Mesendoderm (in vitro differentiated cells): ENCODE data around the gene CREB5.
A peak's percentile ranks its signal among the peaks of the same experiment; 100 is the strongest.

Source experiments
- DNase-seq: peaks from one replicate; pipeline ENCODE4 v3.0.0; 2013
- H2AK5ac ChIP-seq: 2 replicates; pipeline ENCODE4 v1.6.1; 2013; ENCODE audit warnings: low read length, inconsistent platforms
- H2BK120ac ChIP-seq: 2 replicates; pipeline ENCODE4 v1.6.1; 2013; ENCODE audit warnings: low read depth, mild to moderate bottlenecking, low read length, moderate library complexity, mixed read lengths
- H2BK15ac ChIP-seq: replicated peaks from 2 replicates; pipeline ENCODE4 v1.6.1; 2013; ENCODE audit warnings: low read depth, mild to moderate bottlenecking, moderate library complexity
- H2BK5ac ChIP-seq: 2 replicates; pipeline ENCODE4 v1.6.1; 2013; ENCODE audit warnings: low read length, inconsistent platforms
- H3K18ac ChIP-seq: 2 replicates; pipeline ENCODE4 v1.6.1; 2013; ENCODE audit warnings: mild to moderate bottlenecking, low read length, mixed read lengths
- H3K23ac ChIP-seq: one replicate; pipeline ENCODE4 v1.6.1; 2013; ENCODE audit warnings: low read length
- H3K27ac ChIP-seq: 2 replicates; pipeline ENCODE4 v1.5.1; 2013; ENCODE audit warnings: low read depth, mild to moderate bottlenecking, inconsistent platforms, low read length, moderate library complexity
- H3K27me3 ChIP-seq: 2 replicates; pipeline ENCODE4 v1.6.1; 2013; ENCODE audit warnings: low read length, control low read depth, mild to moderate bottlenecking, inconsistent platforms; ENCODE audit not compliant: insufficient read depth, poor library complexity
- H3K36me3 ChIP-seq: 2 replicates; pipeline ENCODE4 v1.6.1; 2013; ENCODE audit warnings: low read length, inconsistent platforms; ENCODE audit not compliant: control insufficient read depth, insufficient read depth
- H3K4ac ChIP-seq: one replicate; pipeline ENCODE4 v1.6.1; 2013; ENCODE audit warnings: low read depth, mild to moderate bottlenecking, low read length, moderate library complexity
- H3K4me1 ChIP-seq: 2 replicates; pipeline ENCODE4 v1.6.1; 2013; ENCODE audit warnings: low read depth, low read length, inconsistent platforms; ENCODE audit not compliant: control insufficient read depth
- H3K4me2 ChIP-seq: 2 replicates; pipeline ENCODE4 v1.6.1; 2013; ENCODE audit warnings: low read length
- H3K4me3 ChIP-seq: 2 replicates; pipeline ENCODE4 v1.5.1; 2013; ENCODE audit warnings: mild to moderate bottlenecking, low read length
- H3K56ac ChIP-seq: one replicate; pipeline ENCODE4 v1.6.1; 2013; ENCODE audit warnings: low read length
- H3K79me1 ChIP-seq: 2 replicates; pipeline ENCODE4 v1.6.1; 2013; ENCODE audit warnings: low read length, inconsistent platforms
- H3K79me2 ChIP-seq: 2 replicates; pipeline ENCODE4 v1.6.1; 2013; ENCODE audit warnings: mild to moderate bottlenecking, low read length; ENCODE audit not compliant: control insufficient read depth, insufficient read depth
- H3K9ac ChIP-seq: 2 replicates; pipeline ENCODE4 v1.6.1; 2013; ENCODE audit warnings: low read length, inconsistent platforms
- H4K5ac ChIP-seq: one replicate; pipeline ENCODE4 v1.6.1; 2013; ENCODE audit warnings: low read length
- H4K8ac ChIP-seq: one replicate; pipeline ENCODE4 v1.6.1; 2013; ENCODE audit warnings: low read depth, mild to moderate bottlenecking, control low read depth, low read length, moderate library complexity
- WGBS: extraction: QIAGEN DNeasy Blood & Tissue Kit; methylation state at CpG from one replicate; pipeline ENCODE4 v1.1.7; 2013; ENCODE audit warnings: low lambda C conversion rate, missing lambda C conversion rate; ENCODE audit not compliant: insufficient coverage; ENCODE audit errors: extremely low coverage; 5-methylcytosine and 5-hydroxymethylcytosine counted together

The CREB5 gene

GRCh38 chr7:28666154-28666553 is 253.8 kb downstream of the CREB5 start:
- Histone ChIP-seq H3K27me3 (no peaks in the 10 kb centered on the region), H2BK15ac (no peak overlapping the region), H2BK120ac (no peak overlapping the region), H2AK5ac (no peak overlapping the region), H3K23ac (no peak overlapping the region), H3K9ac (no peak overlapping the region), H2BK5ac (no peak overlapping the region), H3K79me2 (no peaks in the 10 kb centered on the region), H3K79me1 (no peaks in the 10 kb centered on the region), H3K56ac (no peak overlapping the region), H3K4me2 (no peak overlapping the region), H4K5ac (no peak overlapping the region), H3K36me3 (no peaks in the 10 kb centered on the region), H4K8ac (no peak overlapping the region), H3K4ac (no peak overlapping the region), H3K27ac (no peak overlapping the region), H3K4me3 (no peak overlapping the region), H3K18ac (no peak overlapping the region), H3K4me1 (no peaks in the 10 kb centered on the region)
- no peak for DNase-seq
- WGBS, result no CpG with 5 or more reads among the region's 2 CpGs

GRCh38 chr7:28668085-28668484 is 255.8 kb downstream of the CREB5 start:
- Histone ChIP-seq H2BK15ac (no peak overlapping the region), H3K4me2 (no peak overlapping the region), H3K79me2 (no peaks in the 10 kb centered on the region), H3K9ac (no peak overlapping the region), H3K36me3 (no peaks in the 10 kb centered on the region), H3K27ac (no peak overlapping the region), H4K5ac (no peak overlapping the region), H3K27me3 (no peaks in the 10 kb centered on the region), H2BK120ac (no peak overlapping the region), H3K79me1 (no peaks in the 10 kb centered on the region), H2AK5ac (no peak overlapping the region), H2BK5ac (no peak overlapping the region), H3K23ac (no peak overlapping the region), H4K8ac (no peak overlapping the region), H3K4me3 (no peak overlapping the region), H3K56ac (no peak overlapping the region), H3K4ac (no peak overlapping the region), H3K4me1 (no peaks in the 10 kb centered on the region), H3K18ac (no peak overlapping the region)
- no CpG with 5 or more reads among the region's 2 CpGs for WGBS
- DNase-seq, result no peak

GRCh38 chr7:28669330-28669729 is 257.0 kb downstream of the CREB5 start:
- Histone ChIP-seq H3K18ac (no peak overlapping the region), H3K4ac (no peak overlapping the region), H2AK5ac (no peak overlapping the region), H3K4me1 (peaks cover 2% of the 10 kb centered on the region), H3K9ac (no peak overlapping the region), H3K79me1 (no peaks in the 10 kb centered on the region), H3K4me3 (no peak overlapping the region), H3K56ac (no peak overlapping the region), H3K23ac (no peak overlapping the region), H3K36me3 (no peaks in the 10 kb centered on the region), H4K5ac (no peak overlapping the region), H4K8ac (no peak overlapping the region), H3K4me2 (no peak overlapping the region), H2BK15ac (no peak overlapping the region), H2BK5ac (no peak overlapping the region), H3K79me2 (no peaks in the 10 kb centered on the region), H2BK120ac (no peak overlapping the region), H3K27me3 (no peaks in the 10 kb centered on the region), H3K27ac (no peak overlapping the region)
- no CpG with 5 or more reads among the region's 4 CpGs for WGBS
- no peak for DNase-seq

- Histone ChIP-seq H4K5ac (no peak overlapping the region), H2BK15ac (no peak overlapping the region), H3K4ac (no peak overlapping the region), H3K9ac (no peak overlapping the region), H4K8ac (no peak overlapping the region), H3K4me3 (no peak overlapping the region), H2BK120ac (no peak overlapping the region), H3K27me3 (no peaks in the 10 kb centered on the region), H3K79me1 (no peaks in the 10 kb centered on the region), H3K4me2 (no peak overlapping the region), H2AK5ac (no peak overlapping the region), H3K36me3 (no peaks in the 10 kb centered on the region), H3K56ac (no peak overlapping the region), H3K27ac (no peak overlapping the region), H3K79me2 (no peaks in the 10 kb centered on the region), H3K23ac (no peak overlapping the region), H3K4me1 (peaks cover 3% of the 10 kb centered on the region), H3K18ac (no peak overlapping the region), H2BK5ac (no peak overlapping the region)
- no peak for DNase-seq
- WGBS, result no CpG with 5 or more reads among the region's 4 CpGs
These were observed 259.2 kb downstream of the CREB5 start for GRCh38 chr7:28671526-28671925.

- Histone ChIP-seq H3K4me2 (no peak overlapping the region), H3K4ac (no peak overlapping the region), H3K27ac (no peak overlapping the region), H3K23ac (no peak overlapping the region), H3K18ac (no peak overlapping the region), H3K36me3 (no peaks in the 10 kb centered on the region), H4K5ac (no peak overlapping the region), H3K79me2 (no peaks in the 10 kb centered on the region), H4K8ac (no peak overlapping the region), H3K79me1 (no peaks in the 10 kb centered on the region), H2BK5ac (no peak overlapping the region), H3K56ac (no peak overlapping the region), H2BK120ac (no peak overlapping the region), H3K27me3 (no peaks in the 10 kb centered on the region), H3K9ac (no peak overlapping the region), H2BK15ac (no peak overlapping the region), H3K4me3 (no peak overlapping the region), H2AK5ac (no peak overlapping the region), H3K4me1 (peaks cover 3% of the 10 kb centered on the region)
- peak; percentile 78 for DNase-seq
- WGBS, result no CpG with 5 or more reads among the region's 3 CpGs
These were observed 260.1 kb downstream of the CREB5 start for GRCh38 chr7:28672397-28672797.

- no peak overlapping the region for H2BK5ac ChIP-seq
- H4K5ac ChIP-seq, result no peak overlapping the region
- H2BK120ac ChIP-seq, result no peak overlapping the region
- no peak overlapping the region for H3K18ac ChIP-seq
- no peak overlapping the region for H3K4me3 ChIP-seq
- H3K23ac ChIP-seq, result no peak overlapping the region
- no peak overlapping the region for H2BK15ac ChIP-seq
- no peaks in the 10 kb centered on the region for H3K79me1 ChIP-seq
- no peak overlapping the region for H3K4ac ChIP-seq
- peak; percentile 70 for DNase-seq
- no peaks in the 10 kb centered on the region for H3K27me3 ChIP-seq
- H2AK5ac ChIP-seq, result no peak overlapping the region
- no peaks in the 10 kb centered on the region for H3K79me2 ChIP-seq
- WGBS, result no CpG with 5 or more reads among the region's 5 CpGs
- no peak overlapping the region for H3K4me2 ChIP-seq
- no peak overlapping the region for H3K9ac ChIP-seq
- no peaks in the 10 kb centered on the region for H3K36me3 ChIP-seq
- H4K8ac ChIP-seq, result no peak overlapping the region
- H3K27ac ChIP-seq, result no peak overlapping the region
- peaks cover 3% of the 10 kb centered on the region for H3K4me1 ChIP-seq
- H3K56ac ChIP-seq, result no peak overlapping the region
These were observed 262.1 kb downstream of the CREB5 start for GRCh38 chr7:28674359-28674782.
